MCF 10A (cell line): ENCODE results near the gene RPL27A. TPM values are rescaled to one million over a fixed set of nuclear protein-coding genes. Genes with fewer than 3 reads are reported as not detected.

ENCODE experiments used
- BruUV-seq: library from RNA; stranded (reverse); fragments of 400-500 nt; replicated peaks from 2 replicates; lab custom pipeline; 2021; lab: Mats Ljungman, UMichigan
- CTCF ChIA-PET: fragments of 300-600 bp; sonication (Branson Sonifier 250); formaldehyde crosslinking; extraction: SDS; loops from one replicate; lab custom pipeline; 2021; ENCODE audit warnings: antibody characterized with exemption, inconsistent platforms; lab: Yijun Ruan, JAX
- POLR2A ChIA-PET: fragments of 300-600, 350-650 bp; sonication (Branson Sonifier 250); formaldehyde crosslinking; extraction: SDS; loops from one replicate; lab custom pipeline; 2020; ENCODE audit warnings: antibody characterized with exemption, inconsistent platforms; lab: Yijun Ruan, JAX
- DNase-seq: peaks from one replicate; pipeline ENCODE4 v3.0.0-alpha.2; 2018; ENCODE audit not compliant: unreplicated experiment
- H3K27ac Mint-ChIP-seq: one replicate; pipeline ENCODE4 v1.8.0; 2022; ENCODE audit warnings: mild to moderate bottlenecking, low read depth, mixed read lengths; ENCODE audit not compliant: unreplicated experiment
- H3K27me3 Mint-ChIP-seq: one replicate; pipeline ENCODE4 v1.8.0; 2022; ENCODE audit warnings: mixed read lengths; ENCODE audit not compliant: insufficient read depth, unreplicated experiment
- H3K36me3 Mint-ChIP-seq: one replicate; pipeline ENCODE4 v1.8.0; 2022; ENCODE audit warnings: mild to moderate bottlenecking, moderate library complexity, mixed read lengths; ENCODE audit not compliant: insufficient read depth, unreplicated experiment
- H3K4me1 Mint-ChIP-seq: one replicate; pipeline ENCODE4 v1.8.0; 2022; ENCODE audit warnings: mixed read lengths; ENCODE audit not compliant: insufficient read depth, unreplicated experiment
- H3K4me3 Mint-ChIP-seq: one replicate; pipeline ENCODE4 v1.8.0; 2022; ENCODE audit warnings: mild to moderate bottlenecking, moderate library complexity, mixed read lengths; ENCODE audit not compliant: unreplicated experiment
- H3K9me3 Mint-ChIP-seq: one replicate; pipeline ENCODE4 v1.8.0; 2022; ENCODE audit warnings: mixed read lengths; ENCODE audit not compliant: unreplicated experiment
- intact Hi-C: fragments of 100-400 bp; cut with micrococcal nuclease; formaldehyde crosslinking; loops from 2 replicates; pipeline ENCODE4 v1.14.1; 2022
- total RNA-seq: library from RNA; stranded (reverse); gene quantifications from 2 replicates; pipeline ENCODE4 v1.2.3, GENCODE V29; 2022
- TF ChIP-seq, protein P1 (sequence below): fragments of 200-600 bp; IDR thresholded peaks from one replicate; pipeline ENCODE4 v1.8.0; 2022; ENCODE audit warnings: antibody characterized with exemption, mild to moderate bottlenecking; ENCODE audit not compliant: unreplicated experiment

The RPL27A gene
- total RNA-seq, 1 experiment from 2014 or later = 1,377 TPM

DNA sequence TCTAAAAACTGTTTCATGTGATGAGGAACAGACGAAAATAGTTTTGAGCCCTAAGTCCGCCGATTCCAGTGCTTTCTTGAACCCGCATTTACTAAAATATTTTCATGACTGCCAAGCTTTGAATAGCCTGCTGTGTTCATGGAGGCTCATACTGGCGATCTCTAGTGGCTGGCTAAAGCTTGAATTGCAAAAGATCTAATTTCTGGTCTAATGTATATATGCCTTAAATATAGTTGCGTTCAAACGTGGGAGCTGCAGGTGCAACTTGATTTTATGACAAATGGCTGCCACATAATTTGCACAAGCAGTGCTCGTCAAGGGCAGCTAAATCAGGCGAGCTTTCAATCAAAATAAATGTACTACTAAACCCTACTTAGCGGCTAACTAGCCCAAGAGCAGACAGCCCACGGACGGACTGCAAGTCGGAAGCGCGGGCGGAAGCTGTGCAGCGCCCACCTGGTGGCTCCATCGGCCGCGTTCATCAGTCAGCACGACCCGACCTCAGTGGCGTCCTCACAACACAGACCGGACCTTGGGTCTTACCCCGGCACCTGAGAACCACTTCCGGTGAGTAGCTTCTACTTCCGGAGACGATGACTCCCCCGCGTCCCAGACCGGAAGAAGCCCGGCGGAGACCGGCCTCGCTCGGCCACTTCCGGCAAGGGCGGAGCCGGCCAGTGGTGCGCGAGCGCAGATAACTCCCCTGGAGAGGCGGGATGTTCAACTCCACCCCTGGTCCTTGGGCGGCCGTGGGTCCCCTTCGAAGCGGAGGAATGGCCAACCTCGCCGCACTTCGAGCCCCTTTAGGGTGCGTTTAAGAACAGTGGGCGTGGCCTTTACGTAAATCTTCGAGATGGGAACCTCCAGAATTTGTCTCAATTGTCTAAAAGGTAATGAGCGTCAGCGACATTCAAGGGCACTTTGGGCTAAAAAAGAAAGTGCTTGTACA lies 6.1 kb downstream of the RPL27A start:
- BruUV-seq = TSS peak; percentile 79
- peaks cover 33% of the 10 kb centered on the region for H3K4me1 Mint-ChIP-seq
- peak overlapping the region; percentile 87 for H3K27ac Mint-ChIP-seq
- CTCF ChIA-PET = interaction anchor here (0.6 to 1.8 kb wide), 15 partner anchors 57 to 584 kb away, joined by 3 to 12 read pairs (median 3); no protein-coding TSS in a partner anchor
- POLR2A ChIA-PET = interaction anchor here (0.5 to 4.8 kb wide), 30 partner anchors 9 to 887 kb away, joined by 3 to 66 read pairs (median 5); partner anchors contain the start of genes AKIP1 and TMEM9B
- DNase-seq = peak; percentile 97
- H3K27me3 Mint-ChIP-seq = no peaks in the 10 kb centered on the region
- no peaks in the 10 kb centered on the region for H3K9me3 Mint-ChIP-seq
- TF ChIP-seq, protein P1, sequence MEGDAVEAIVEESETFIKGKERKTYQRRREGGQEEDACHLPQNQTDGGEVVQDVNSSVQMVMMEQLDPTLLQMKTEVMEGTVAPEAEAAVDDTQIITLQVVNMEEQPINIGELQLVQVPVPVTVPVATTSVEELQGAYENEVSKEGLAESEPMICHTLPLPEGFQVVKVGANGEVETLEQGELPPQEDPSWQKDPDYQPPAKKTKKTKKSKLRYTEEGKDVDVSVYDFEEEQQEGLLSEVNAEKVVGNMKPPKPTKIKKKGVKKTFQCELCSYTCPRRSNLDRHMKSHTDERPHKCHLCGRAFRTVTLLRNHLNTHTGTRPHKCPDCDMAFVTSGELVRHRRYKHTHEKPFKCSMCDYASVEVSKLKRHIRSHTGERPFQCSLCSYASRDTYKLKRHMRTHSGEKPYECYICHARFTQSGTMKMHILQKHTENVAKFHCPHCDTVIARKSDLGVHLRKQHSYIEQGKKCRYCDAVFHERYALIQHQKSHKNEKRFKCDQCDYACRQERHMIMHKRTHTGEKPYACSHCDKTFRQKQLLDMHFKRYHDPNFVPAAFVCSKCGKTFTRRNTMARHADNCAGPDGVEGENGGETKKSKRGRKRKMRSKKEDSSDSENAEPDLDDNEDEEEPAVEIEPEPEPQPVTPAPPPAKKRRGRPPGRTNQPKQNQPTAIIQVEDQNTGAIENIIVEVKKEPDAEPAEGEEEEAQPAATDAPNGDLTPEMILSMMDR = no peak
- intact Hi-C loops = loop anchor here (1.0 to 10.0 kb wide), 5 partner anchors 80 to 446 kb away; no protein-coding TSS in a partner anchor
- H3K4me3 Mint-ChIP-seq = peak overlapping the region; percentile 75
- peaks cover 93% of the 10 kb centered on the region for H3K36me3 Mint-ChIP-seq

DNA sequence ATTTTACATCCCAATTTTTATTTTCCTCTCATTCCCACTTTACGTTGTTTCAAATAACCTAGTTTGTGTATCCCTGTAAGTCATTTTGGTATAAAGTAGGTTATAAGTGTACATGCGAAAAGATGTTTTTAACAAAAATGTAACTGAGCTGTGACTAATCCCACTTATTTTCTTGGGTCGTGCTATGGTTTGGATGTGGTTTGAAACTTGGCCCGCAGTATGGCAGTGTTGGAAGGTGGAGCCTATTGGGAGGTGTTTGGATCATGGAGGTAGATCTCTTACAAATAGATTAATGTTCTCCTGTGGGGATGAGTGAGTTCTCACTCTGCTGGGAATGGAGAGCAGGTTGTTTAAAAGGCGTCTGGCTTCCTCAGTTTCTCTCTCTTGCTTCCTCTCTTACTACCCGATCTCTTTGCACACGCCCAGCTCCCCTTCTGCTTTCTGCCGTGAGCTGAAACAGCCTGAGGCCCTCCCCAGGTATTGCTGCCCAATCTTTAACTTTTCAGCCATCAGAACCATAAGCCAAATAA lies 7.2 kb downstream of the RPL27A start:
- TF ChIP-seq, protein P1 = no peak
- Mint-ChIP-seq H3K27me3 (no peaks in the 10 kb centered on the region), H3K36me3 (peaks cover 92% of the 10 kb centered on the region), H3K4me3 (peak overlapping the region; percentile 75), H3K9me3 (no peaks in the 10 kb centered on the region), H3K4me1 (peaks cover 26% of the 10 kb centered on the region), H3K27ac (no peak overlapping the region)
- ChIA-PET POLR2A (interaction anchor here (0.6 to 3.9 kb wide), 11 partner anchors 26 to 674 kb away, joined by 3 to 36 read pairs (median 17); partner anchors contain the start of gene TMEM9B), CTCF (interaction anchor here (0.6 to 0.9 kb wide), 4 partner anchors 94 to 999 kb away, joined by 3 to 4 read pairs (median 4); no protein-coding TSS in a partner anchor)
- no peak for DNase-seq
- BruUV-seq = no TSS peak
- intact Hi-C loops = loop anchor here (1.0 to 10.0 kb wide), 3 partner anchors 79 to 445 kb away; no protein-coding TSS in a partner anchor

DNA sequence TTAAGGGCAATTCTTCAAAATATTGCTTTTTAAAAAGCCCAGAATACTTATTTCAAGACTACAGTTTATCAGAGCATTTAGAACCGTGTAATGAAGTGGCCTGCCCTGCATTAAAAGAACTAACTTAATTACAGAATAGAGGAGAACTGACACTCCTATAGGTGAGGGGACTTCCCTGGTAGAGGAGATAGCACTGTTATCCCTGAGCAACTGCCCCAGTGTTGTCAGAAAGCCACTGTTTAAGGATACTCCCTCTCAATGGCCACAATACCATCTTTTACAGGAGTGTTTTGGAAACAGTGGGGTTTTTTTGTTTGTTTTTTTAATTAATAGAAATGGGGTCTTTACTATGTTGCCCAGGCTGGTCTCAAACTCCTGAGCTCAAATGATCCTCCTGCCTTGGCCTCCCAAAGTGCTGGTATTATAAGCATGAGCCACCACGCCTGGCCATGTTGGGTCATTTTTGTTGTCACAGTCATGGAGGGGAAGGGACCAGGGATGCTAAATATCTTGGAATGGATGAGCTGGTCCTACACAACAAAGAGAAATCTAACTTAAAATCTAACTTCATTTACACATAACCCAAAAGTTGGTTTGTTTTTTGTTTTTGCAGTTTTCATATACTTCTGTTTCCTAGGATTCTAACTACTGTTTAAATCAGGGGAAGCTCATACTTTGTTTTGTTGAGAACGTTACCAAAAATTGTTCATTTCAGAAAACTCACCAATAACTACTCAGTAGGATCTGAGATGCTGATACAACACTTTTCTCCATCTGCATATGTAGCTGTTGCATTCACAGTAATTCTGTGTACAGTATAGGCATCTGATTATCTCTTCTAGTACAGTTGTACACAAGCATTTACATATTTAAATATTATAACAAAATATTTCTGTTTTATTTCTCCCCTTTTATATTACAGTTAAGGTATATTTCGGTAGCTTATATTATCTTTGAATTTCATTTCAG lies 8.1 kb downstream of the RPL27A start:
- no TSS peak for BruUV-seq
- TF ChIP-seq, protein P1 = no peak
- Mint-ChIP-seq H3K4me3 (peak overlapping the region; percentile 75), H3K36me3 (peaks cover 92% of the 10 kb centered on the region), H3K27me3 (no peaks in the 10 kb centered on the region), H3K27ac (no peak overlapping the region), H3K4me1 (peaks cover 17% of the 10 kb centered on the region), H3K9me3 (no peaks in the 10 kb centered on the region)
- ChIA-PET CTCF (interaction anchor here (0.6 to 1.1 kb wide), 7 partner anchors 55 to 310 kb away, joined by 3 to 7 read pairs (median 5); no protein-coding TSS in a partner anchor), POLR2A (interaction anchor here (0.8 to 3.9 kb wide), 10 partner anchors 8 to 273 kb away, joined by 3 to 36 read pairs (median 5); partner anchors contain the start of genes RPL27A, TMEM9B and TRIM66)
- intact Hi-C loops = no loop called here
- DNase-seq = no peak
